ENCODE measurements around the gene NR1D2.
A peak's percentile ranks its signal among the peaks of the same experiment; 100 is the strongest.

NR1D2 gene

GRCh38 chr3:23966328-23966727 is 21.2 kb downstream of the NR1D2 start:
- DNase-seq (ENCODE audit: low spot score): no peak

DNA sequence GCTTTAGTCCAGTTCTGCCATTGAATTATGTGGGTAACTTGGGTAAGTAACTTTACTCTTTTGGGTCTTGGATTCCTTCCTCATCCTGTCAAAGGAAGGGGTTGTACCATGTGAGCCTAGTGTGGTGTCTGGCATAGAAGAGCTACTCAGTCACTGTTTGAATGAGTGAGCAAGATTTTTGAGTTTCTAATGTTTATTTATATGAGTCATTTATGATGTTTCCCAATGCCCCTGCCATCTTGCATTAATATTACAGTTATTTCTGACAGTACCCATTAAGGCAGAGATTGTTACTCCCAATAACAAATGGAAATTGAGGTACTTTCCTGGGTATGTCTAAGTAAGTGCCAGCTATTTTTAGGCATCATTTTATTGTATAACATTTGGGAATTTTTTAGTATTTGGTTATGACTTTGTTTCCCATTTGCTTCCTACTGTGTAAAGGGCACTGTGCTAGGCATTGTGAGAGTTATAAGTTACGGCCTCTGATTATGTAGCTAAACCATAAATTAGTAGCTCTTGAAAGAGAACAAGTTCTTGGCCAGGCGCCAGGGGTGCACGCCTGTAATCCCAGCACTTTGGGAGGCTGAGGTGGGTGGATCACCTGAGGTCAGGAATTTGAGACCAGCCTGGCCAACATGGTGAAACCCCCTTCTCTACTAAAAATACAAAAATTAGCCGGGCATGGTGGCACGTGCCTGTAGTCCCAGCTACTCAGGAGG is 23.5 kb downstream of the NR1D2 start:
- no peak for DNase-seq (ENCODE audit: low spot score)

- DNase-seq (ENCODE audit: low spot score): no peak
Measured at GRCh38 chr3:23969393-23969792, 24.3 kb downstream of the NR1D2 start.

DNA sequence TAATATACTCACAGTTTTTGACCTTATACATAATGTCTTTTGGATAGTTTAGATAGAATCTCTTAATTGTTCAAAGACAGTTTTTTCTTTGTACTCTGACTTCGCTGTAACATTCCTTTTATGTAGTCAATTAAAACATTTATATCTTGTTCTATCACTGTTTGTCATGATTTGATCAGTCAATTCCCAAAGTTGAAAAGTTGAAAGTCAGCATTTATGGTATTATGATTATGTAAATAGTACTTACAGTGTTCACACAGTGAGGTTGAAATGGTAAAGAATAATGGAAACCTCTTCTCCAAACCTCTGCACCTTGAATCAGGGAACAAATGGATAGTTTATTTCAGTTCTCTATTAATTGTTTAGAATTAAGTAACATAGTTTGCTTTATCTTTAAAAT is 26.6 kb downstream of the NR1D2 start:
- DNase-seq (ENCODE audit: low spot score): no peak

DNA sequence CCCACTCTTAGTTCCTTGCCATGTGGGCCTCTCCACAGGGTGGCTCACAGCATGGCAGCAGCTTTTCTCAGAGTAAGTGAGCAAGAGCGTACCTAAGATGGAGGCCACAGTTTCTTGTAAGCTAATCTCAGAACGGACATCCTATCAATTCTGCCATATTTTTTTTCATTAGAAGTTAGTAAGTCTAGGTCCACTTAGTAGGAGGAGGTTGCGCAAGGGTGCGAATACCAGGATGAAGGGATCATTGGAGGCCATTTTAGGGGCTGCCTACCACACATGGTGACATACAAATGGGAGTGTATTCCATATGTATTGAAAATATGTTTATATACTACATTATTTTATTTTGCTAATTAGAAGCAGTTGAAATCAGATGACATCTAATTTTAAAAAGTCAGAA is 31.5 kb downstream of the NR1D2 start:
- no peak for DNase-seq (ENCODE audit: low spot score)

DNA sequence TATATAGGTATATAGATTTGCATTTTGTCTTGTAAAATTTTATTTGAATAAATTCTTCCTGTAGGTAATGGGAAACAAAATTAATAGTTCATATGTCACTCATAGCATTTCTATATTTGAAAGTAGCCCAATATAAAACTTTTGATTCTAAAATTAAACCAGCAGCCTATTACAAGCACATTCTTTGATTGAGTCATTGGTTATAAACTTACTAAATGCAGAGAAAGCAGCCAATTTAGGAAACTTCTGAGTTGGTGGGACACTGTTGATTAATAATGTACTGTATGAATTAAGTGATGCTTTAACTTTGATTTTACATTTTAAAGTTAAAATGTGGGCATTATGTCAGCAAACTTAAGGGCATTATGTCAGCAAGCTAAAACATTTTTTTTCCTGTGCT is 34.5 kb downstream of the NR1D2 start:
- DNase-seq (ENCODE audit: low spot score): no peak

- DNase-seq (ENCODE audit: low spot score): no peak
Measured at GRCh38 chr3:23981136-23981535, 36.0 kb downstream of the NR1D2 start.

GRCh38 chr3:23981955-23982354 is 36.9 kb downstream of the NR1D2 start:
- DNase-seq (ENCODE audit: low spot score): no peak

- DNase-seq (ENCODE audit: low spot score): no peak
Measured at GRCh38 chr3:23984934-23985333, 39.8 kb downstream of the NR1D2 start.

DNA sequence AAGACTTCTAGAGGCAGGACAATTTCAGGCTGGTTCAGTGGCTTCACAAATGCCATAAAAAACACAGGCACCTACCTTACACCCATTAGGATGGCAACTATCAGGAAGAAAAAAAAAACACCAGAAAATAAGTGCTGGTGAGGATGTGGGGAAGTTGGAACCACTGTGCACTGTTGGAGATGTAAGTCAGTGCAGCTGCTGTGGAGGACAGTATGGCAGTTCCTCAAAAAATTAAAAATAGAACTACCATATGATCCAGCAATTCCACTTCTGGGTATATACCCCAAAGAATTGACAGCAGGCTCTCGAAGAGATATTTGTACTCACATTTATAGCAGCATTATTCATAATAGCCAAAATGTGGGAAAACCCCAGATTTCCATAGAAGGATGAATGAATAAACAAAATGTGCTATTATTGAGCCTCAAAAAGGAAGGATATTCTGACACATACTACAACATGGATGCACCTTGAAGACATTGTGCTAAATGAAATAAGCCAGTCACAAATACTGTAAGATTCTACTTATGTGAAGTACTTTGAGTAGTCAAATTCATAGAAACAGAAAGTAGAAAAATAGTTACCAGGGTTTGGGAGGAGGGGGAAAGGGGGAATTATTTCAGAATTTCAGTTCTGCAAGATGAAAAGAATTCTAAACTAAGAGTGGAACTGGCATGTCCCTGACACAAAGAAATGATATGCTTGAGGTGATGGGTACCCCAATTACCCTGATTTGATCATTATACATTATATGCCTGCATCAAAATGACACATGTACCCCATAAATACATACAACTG is 40.9 kb downstream of the NR1D2 start:
- DNase-seq (ENCODE audit: low spot score): no peak

GRCh38 chr3:23987356-23987755 is 42.3 kb downstream of the NR1D2 start:
- DNase-seq (ENCODE audit: low spot score): no peak

DNA sequence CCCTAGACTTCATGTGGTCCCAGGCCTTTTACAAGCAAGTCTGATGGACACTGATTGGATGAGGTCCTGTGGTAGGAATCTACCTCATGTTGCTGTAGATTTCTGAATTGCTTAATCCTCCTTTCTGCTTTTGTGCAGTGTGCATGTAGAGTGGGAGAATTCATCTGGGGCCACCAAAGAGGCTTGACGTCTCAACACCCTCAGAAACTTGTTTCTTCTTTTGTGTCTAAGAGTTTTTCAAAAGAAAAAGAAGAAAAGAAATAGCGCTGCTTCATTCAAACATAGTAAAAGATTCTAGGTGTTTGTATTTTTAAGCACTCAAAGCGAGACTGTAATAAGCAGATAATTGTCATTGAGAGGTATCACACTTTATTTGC is 46.2 kb downstream of the NR1D2 start:
- peak; percentile 13 for DNase-seq (ENCODE audit: low spot score)

DNA sequence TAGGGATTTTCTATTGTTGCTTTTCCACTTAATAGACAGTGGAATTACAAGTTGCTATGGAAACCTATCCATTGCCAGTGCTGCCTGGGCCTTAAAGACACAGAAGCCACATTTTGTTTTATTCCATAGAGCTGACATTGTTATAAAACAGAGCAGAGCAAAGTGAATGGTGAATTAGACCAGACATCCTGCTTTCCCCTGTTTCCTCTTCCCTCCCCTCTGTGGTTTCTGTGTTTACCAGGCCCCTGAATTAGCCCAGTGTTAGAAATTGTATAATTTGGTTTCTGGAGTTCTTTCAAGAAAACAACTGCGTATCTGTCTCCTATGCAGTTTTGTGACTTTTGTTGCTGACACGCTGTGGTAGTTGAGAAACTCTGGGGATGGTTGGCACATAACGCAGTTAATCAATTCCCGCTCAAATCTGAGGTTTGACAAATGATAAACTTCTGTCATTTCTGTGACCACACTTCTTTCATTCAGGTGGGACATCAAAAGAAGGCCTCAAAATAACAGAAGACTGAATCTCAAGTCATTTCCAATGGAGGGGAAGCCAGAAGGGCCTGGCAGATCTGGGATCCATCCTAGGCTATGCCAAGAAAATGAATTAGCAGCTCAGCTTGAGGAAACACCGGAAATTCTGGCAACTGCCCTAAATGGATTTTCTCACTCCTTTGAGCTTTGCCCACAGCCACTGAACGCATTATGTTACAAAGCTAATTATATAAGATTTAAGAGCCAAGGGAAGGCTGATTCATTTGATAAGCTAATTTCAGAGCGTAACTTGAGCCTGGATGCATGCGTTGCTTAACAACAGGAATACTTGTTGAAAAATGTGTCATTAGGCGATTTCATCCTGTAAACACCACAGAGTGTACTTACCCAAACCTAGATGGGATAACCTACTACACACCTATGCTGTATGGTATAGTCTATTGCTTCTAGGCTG is 46.9 kb downstream of the NR1D2 start:
- peak; percentile 88 for DNase-seq (ENCODE audit: low spot score)

- peak; percentile 23 for DNase-seq (ENCODE audit: low spot score)
Measured at GRCh38 chr3:23993556-23994243, 48.6 kb downstream of the NR1D2 start.

DNA sequence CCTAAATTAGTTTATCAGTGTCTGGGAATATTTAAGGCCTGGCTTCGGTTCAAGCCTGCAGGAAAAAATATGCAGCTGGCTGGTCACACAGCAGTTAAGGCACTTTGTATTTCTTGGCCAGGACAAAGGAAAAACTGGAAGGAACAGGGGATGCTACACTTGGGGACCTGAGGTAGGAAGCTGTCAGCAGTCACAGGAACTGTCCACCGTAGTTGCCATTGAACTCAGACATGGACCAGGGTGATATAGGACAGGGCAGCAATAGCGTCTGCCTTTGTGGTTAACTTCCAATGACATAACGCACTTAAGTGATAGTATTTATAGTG is 49.1 kb downstream of the NR1D2 start:
- DNase-seq (ENCODE audit: low spot score): no peak

DNA sequence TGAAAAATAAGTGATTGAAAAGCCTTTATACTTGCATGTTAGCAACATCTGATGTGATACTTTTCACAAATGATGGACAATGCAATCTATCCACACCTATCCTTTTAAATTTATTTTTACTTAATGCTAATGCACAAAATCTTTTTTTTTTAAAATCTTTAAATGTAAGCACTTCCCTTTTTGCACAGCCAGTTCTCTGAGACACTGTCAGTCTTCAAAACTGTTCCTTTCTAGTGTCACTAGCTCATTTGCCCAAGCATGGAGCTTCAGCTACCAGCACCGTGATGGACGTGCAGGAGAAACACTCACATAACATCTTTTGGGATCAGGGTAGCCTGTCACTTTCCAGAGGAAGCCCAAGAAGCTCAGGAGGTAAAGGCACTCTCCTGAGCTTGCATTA is 50.1 kb downstream of the NR1D2 start:
- no peak for DNase-seq (ENCODE audit: low spot score)

DNA sequence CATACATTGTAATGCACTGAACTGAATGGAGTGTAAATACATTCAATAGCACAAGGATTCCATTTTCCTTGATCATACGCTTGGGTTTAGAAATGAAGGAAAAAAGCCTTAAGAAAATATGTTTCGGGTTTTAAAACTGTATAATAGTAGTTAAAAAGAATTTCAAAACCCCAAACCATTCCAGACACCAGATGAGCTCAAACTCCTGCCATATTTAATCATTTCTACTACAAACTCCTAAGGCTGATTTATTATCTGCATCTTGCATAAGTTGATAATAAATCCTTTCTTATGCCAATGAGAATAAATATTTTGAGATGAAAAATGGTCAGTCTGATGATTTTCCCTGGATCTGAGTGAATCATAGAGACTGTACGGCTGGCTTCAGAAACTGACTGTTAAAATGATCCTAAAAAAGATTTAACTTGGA is 51.0 kb downstream of the NR1D2 start:
- no peak for DNase-seq (ENCODE audit: low spot score)

GRCh38 chr3:23999012-23999641 is 54.0 kb downstream of the NR1D2 start:
- peak; percentile 83 for DNase-seq (ENCODE audit: low spot score)

DNA sequence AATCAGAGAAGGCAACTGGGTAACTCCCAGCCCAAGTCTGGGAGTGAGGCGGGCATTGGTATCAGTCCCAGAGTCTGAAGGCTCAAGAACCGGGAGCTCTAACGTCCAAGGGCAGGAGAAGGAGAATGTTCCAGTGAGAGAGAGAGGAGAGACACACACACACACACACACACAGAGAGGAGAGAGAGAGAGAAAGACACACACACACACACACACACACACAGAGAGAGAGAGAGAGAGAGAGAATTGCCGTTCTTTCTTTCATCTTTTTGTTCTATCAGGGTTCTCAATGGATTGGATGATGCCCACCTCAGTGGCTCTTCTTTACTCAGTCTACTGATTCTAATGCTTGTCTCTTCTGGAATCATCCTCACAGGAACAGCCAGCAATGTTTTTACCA is 57.0 kb downstream of the NR1D2 start:
- no peak for DNase-seq (ENCODE audit: low spot score)

DNA sequence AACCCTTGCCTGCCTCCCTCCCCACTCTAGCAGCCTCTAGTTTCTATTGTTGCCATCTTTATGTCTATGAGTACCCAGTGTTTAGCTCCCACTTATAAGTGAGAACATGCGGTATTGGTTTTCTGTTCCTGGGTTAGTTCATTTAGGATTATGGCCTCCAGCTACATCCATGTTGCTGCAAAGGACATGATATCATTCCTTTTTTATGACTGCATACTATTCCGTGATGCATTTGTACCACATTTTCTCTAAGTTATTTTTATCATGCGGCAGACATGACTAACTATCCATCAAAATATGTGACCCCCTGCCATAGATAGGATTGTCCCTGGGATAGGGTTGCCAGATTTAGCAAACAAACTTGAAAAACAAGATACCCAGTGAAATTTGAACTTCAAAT is 58.4 kb downstream of the NR1D2 start:
- no peak for DNase-seq (ENCODE audit: low spot score)

DNA sequence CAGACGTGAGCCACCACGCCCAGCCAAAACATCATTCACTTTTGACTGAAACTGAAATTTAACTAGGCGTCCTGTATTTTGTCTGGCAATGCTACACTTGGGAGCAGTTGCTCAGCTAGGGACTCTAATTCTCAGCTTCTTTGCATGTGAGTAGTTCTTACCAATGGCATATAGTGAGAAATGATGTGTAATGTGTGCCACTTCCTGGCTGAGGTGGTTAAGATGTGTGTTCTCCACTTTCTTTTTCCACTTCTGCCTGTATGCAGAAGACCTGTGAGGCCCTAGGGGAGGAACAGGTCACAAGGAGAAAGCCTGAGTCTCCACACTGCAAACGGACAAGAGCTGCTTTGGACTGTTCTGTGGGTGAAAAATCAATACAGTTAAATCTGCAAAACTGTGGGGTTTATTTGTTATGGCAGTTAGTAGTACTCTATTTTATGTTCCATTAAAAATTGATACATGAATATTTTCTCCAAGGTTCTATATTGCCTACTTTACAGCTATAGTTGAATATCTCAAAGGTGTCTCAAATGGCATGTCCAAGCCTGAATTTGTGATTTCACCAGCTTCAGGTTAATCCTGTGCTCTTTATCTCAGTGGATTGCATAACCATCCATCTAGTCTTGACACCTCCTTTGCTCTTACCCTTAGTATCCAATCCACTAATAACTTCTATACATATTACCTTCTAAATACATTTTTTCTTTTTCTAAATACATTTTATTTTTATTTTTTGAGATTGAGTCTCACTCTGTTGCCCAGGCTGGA is 59.3 kb downstream of the NR1D2 start:
- DNase-seq (ENCODE audit: low spot score): no peak
